HuH-7 (cell line): ENCODE results near the gene CELF2.

Experiments
- DNase-seq: peaks from one replicate; pipeline ENCODE4 v3.0.0; 2011; ENCODE audit warnings: low spot score

Gene CELF2

DNA sequence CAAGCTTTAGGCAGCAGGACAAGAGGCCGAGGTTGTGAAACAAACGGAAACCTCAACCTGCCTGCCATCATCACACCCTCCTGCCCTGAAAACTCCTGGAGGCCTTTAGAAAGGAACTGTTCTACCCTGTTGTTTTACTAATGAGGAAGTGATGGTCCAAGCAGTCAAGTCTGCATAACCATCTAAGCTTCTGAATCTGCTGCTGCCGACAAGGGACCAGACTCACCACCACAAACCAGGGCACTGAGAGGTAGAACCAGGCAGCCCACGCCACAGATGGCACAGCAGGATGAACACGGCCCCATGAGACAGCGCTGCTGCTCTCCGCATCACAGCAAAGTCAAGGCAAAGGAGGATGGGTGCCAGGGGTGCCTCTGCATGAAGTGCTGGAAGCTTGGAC lies 209.4 kb downstream of the CELF2 start:
- no peak for DNase-seq

DNA sequence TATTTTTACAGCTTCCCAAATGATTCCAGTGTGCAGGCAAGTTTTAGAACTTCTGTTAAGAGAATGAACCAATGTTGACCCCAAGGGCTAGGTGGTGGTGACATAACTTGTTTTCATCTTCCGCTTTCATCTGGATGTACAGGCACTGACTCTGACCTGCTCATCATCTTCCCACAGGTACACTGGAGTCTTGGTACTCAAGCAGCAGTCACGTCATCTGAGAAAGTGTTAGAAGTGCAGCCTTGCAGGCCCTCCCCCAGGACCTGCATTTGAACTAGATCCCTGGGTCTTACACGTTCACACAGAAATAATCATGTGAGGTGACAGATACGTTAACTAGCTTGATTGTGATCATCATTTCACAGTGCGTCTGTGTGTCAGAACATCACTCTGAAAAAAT lies 212.2 kb downstream of the CELF2 start:
- no peak for DNase-seq

DNA sequence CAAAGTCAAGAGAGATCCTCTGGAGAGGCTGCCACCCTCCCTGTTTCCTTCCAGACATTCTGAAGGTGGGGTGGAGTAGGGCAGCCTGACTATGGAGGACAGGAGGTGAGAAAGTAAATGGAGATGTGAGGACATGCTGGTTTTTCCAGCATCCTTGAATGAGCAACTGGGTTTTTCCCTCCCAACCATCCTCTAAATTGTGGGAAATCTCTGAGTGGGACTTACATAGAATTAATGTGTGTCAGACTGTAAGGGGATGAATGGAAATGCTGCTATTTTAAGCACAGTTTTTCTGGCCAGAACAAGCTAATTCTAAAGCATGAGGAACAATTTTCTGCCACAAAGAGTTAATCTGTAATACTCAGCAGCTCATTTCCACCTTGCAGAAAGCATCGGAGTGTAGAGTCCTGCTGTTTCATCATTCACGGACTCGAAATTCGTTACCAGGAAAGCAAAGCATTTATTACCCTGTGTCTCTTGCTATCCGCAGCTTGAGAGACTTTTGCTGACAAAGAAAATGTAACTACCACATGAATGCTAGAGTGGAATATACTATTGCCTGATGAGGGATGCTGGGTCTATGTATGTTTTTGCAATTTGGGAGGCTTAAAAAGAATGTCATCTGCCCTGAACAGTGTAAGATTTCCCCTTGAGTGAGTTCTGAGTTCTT lies 213.0 kb downstream of the CELF2 start:
- DNase-seq = no peak

DNA sequence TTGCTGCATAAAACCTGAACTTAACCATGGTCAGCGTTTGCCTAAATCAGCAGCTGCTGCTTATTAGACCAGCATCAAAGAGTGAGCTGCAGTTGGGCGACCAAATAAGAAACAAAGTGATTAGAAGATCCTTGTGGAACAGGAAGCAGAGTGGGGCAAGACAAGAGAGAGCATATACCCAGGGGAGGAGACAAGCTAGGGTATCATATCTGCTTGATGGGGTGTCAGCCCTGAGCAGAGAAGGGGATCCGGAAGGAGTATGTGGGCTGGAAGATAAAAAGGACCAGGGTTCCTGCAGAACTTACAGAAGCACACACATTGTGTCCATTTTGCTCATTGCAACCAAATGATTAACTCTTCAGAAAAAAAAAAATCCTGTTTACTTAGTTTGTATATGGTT lies 213.6 kb downstream of the CELF2 start:
- DNase-seq = no peak

DNA sequence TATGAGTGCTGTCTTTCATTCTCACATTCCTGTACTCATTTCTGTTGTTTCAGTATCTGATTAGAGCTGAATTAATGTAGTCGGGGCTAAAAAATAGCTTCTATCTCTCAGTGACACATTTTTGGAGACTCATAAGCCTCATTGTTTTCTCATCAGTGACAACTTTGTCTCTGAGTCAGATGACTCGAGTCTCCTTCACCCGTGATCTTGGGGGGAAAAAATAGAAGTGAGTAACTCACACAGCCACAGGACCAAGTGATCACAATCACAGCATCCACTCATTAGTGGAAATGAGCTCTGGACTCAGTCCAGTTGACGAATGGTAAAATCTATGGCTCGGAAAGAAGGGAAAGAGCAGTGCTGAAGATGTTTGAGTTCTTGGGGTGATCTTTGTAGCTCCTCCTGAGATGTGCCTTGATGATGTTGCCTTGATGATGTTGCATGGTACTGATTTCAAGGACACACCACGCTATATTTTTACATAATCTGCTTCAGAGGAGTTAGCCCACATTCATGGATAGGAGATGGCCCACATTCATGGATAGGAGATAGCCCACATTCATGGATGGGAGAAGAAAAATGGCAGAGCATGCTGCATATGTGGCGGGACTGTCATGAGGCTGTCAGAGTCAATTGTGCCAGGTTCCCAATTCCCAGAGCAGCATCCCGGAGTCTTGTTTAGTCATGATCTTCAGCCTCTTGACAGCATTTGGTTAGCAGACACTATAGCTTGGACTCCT lies 214.7 kb downstream of the CELF2 start:
- no peak for DNase-seq

DNA sequence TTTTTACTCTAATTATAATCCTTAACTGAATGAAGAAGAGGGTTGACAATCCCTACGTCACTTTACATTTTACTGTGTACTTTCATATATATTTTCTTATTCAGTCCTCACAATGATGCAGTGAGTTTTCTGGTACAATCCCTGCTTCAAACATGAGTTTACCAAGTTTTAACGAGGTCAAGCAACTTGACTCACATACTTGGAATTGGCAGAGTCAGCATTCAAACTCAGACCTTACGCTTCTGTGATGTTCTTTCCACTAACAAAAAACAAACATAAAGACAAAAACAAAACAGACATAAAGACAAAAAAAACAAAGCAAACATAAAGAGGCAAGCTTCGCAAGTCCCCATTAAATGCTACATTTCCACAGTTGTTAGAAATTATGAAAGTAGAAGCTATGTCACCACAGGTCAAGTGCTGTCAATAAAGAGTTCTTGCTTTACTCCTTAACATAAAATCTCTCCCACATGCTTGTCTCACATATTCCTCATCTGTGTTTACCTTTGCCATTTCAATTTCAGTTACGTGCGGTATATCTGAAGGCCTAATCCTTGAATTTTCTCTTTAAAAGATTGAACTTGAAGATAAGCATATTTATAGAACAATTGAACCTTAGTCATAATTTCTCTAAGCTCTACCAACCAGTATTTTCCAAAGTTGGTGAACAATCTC lies 217.3 kb downstream of the CELF2 start:
- DNase-seq = no peak

DNA sequence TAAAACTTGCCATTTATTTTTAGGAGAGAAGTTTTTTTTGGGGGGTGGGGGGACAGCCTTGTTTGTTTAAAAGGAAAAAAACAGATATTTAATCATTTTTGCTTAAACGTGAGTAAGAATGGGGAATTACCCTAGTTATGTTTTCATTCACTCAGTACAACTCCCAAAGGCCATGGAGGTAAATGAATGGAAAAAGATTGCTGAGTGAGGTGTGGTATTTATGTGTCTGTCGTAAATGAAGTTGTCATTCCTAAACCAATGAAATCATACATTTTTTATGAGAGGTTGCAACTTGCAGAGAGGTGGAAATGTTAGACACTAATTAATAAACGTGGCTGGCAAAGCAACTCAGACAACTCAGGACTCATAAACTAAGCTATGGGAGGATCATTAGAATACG lies 218.1 kb downstream of the CELF2 start:
- no peak for DNase-seq

DNA sequence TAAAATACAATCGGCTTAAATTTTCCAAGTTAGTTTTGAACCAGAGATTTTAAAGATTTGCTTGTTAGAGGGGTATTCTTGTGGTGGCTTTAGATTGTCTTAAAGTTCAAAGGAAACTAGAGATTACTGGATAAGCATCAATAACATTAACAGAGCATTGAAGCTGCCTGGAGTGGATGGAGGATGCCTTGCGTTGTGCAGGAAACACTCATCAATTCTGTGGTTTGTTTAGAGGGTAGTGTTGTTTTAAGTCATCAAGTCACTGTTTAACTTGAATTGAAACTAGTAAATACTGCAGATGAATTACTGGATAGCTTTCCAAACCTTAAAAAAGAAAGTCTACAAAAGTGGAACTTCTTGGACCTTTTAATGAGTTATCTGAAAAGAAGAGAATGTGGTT lies 218.6 kb downstream of the CELF2 start:
- DNase-seq = no peak

DNA sequence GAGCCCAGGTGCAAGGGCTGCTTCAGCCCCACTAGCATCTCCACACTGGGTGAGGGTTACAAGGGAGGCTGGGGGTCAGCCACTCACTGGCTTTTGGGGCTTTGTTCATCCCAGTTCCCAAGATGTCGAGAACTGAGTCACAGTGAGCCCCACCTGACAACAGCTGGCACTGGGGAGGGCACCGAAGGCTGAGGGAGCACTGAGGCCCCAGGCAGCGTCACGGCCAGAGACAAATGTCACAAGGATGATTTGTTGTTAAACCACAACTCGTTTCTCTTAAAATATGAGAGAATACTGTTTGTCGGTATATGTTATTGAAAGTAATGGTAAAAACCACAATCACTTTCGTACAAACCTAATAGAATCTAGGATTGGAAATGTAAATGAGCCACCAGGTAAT lies 219.9 kb downstream of the CELF2 start:
- DNase-seq = no peak

DNA sequence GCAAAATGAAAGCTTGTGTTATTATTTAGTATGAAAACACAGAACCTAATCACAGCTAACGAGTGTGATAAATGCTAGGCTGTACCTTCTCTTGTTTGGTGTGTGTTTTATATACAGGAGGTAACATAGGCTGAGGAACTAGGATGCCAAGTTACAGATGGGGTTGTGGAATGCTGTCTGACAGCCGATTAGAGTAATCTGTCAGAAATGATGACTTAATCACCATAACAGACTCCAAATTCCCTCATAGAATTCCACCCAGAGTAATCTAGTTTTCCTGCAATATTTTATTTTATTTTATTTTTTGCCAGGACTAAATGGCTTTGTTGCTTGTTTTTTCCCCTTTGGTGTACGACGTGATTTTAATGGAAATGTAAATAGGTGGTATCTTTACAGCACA lies 221.2 kb downstream of the CELF2 start:
- DNase-seq = no peak

DNA sequence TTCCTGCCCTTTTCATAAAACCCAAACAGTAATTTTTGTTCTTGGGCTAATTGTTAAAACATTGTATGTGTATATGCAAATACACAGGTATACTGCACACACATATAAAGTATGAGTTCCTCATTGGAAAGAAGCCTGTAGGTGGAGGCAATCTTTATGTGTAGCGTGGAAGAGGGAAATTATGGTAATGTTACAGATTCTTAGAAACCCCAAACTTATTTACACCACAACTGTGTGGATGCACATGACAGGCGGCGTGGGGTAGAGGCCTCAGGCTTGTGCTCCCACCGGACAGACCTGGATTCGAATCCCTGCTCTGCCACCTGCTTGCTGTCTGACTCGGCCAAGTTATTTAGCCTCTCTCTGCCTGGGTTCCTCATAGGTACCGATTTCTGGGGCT lies 223.0 kb downstream of the CELF2 start:
- DNase-seq = no peak

DNA sequence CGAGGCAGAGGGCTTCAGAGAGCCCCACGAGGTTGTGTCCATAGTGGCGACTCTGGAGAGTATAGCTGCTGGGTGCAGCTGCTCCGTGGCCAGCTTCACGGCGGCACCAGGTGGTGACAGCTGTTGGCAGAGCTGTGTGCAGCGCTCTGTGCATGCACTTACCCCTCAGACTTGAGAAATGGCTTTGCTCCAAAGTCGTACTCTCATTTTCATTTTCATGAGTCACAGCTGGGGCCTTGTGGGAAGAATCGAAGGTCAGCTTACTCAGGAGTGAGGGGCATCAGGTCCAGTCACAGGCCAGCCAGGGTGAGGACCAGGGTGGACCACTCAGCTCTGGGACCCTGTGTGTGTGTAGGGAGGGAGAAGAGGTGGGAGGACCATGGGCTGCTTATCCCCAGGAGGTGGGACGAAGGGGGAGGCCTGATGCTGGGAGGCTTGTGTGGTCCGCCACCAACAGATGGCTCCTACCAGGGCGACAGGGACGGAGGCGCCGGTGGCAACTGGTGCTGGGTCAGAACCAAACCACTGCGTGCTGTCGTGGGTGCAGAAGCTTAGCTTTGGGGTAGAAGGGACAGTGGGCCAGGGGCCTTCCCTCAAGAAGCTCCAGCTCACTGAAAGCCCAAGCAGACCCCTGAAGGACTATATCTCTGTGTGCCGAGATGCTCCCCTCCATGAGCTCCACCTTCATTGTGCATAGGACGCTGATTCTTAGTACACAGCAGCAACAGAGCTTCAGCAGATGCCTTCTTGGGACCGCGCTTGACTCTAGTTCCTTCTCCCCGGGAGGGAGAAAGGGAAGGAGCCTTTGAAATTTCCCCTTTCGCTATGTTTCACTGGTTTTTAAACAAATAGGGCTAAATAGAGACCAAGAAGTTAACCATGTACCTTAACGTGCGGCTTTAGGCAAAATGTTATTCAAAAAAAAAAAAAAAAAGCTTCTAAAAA lies 225.0 kb downstream of the CELF2 start:
- no peak for DNase-seq

DNA sequence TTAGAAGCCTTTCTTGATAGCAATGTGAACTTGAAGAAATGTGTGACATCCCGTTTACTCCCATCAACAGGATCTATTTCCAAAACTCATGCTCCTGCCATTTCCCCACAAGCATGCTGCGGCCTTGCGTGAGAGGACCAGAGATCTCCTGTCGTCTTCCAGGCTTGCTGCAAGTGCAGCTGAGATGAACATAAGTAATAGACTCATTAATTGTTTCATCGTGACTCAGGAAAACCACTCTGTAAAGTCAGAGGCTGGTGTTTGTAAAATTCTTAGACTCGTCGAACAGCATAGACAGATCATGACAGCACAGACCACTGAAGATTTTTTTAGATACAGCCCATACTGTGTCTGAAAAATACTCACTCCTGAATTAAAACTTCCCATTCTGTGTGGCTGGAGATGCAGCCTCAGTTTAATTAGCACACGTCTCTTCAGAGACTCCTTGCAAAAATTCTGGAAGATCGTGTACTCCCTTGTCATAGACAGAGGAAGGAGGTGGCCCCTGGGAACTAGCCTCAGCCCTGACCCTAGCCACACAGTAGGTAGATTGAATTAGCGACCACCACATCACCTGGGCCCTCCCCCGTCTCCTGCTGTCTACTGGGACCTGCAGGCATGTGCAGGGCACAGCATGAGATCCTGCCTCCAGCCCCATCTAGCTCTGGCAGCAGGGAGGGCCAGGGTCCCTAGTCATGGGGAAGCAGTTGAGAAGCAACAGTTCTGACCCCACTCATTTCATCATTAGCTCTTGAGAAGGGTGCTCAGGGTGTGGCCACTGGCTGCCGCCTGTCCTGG lies 226.0 kb downstream of the CELF2 start:
- no peak for DNase-seq

DNA sequence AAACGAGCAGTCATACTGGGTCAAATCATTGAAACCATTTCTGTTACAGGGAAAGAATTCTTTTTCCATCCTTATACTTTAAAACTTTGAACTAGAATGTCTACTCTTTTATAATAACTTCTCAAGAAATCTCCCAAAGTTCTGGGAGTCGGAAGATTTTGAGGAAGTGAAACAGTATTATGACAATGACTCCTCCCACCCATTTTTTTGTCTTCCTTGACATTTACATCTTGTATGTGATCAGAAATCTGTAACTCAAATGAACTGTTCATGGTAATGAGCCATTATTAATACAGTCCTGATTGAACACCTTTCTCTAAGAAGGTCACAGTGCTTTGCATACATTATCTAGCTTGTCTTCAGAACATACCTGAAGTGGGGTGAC lies 227.4 kb downstream of the CELF2 start:
- no peak for DNase-seq

DNA sequence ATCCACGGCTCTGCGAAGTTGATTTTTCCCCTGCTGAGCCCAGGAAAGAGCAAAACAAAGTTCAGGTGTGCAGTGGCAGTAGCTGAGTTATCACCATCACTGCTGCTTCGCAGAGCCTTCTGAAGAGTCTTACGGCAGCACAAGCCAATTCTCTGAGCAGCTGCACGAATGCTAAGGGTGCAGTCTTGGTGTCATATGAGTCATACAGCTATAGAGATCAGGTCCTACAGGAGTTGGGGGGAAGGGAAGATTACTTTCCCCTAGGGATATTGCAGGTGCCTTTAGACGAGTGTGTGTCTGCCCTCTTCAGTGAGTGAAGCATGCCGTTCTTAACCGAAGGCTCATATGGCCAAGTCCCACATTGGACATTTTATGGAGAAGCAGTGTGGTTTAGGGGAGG lies 227.8 kb downstream of the CELF2 start:
- DNase-seq = no peak

DNA sequence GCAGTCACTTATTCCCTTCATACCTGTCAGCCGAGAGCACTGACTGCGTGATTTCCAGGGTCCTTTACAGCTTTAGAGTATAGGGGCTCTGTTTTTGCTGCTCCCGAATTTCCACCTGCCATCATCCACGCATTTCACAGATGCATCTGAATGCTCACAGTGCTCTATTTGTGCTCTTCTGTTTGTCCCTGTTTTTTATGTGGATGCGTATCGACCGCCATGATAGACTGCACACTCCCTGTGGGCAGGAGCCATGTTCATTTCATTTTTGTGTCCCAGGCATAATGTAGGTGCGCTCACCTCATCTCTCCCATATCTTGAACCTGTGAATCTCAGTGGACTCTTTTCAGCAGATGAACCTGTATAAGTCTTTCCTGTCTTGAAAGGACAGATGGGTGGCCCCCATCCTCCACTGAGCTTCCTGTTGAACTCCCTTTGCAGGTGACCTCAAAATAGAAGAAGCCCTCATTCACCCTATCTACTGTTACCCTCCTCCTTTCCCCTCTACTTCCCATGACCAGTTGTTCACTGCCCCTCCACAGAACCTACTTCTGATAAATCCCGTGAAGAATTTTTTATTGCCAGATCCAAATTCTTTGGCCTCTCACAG lies 228.4 kb downstream of the CELF2 start:
- no peak for DNase-seq

DNA sequence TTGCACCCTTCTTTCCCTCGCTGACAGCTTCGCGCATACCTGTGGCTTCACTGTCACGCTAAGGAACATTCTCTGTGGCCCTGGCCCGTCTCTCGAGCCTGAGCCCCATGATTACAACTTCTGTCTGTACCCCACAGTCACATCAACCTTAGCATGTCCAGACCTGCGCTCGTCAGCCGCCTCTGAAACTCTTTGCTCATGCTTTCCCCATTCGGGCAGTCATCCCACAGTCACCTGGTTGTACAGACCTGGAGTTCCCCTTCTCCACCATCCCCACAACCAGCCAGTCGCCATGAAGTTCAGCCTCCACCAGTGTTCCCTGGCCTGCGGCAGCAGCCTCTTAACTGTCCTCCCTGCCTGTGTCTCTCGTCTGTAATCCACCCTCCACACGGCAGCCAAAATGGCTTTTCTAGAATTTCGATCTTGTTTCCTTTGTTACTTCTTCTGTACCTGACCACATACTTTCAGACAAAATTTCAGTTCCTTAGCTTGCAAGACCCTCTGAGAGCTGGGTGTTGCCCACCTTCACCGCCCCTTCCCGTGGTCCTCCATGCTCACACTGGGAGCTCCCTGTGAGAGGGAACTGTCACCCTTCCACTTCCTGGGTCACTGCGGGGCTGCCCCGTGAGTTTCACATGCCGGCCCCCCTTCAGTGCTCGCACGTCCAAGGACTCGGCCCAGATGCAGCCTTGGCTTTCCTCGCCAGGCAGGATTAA lies 229.2 kb downstream of the CELF2 start:
- DNase-seq = no peak

DNA sequence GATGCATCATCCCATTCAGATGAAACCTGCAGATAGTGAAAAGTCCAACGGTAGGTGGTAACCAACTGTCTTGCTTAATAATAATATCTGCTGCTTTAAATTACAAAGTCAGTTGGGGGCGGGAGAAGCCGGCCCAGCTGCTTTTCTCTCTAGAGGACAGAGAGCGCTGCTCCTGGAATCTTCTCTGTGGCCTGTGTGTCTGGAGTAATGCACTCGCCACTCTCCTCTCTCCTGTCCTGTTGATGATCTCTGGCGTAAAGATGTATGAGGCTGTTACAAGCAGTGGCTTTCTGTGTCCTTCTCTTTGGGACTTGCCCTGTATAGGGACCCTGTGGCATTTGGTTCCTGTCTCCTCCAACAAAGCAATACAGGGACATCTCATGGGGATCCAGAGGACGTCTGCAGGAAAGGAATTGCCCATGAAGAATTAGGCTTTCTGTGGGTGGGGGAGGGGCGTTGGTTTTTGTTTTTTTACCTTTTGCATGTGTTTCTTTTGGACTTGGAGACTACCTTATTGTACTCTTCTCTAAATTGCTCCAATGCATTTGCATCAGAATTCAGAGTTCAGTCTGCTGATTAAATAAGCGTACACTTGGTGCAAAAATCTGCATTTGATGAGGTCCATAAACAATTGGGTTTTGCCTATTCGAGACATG lies 231.6 kb downstream of the CELF2 start:
- no peak for DNase-seq

DNA sequence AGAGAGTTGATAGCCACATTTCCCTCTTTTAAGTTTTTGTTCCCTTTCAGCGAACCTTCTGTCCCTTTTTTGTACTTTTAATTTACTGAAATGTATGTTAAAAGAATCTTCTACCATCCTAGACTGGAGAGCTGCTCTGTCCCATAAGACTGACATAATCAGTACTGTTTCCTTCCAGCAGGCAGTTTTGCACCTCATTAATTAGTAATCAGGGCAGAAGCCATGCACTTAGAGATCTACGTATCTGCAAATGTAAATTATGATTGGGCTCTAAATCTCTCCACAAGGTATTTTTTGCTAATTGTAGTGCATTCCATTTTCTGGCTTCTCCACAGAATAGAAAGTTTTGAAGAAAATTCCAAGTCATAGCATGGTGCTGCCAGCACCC lies 232.1 kb downstream of the CELF2 start:
- no peak for DNase-seq

DNA sequence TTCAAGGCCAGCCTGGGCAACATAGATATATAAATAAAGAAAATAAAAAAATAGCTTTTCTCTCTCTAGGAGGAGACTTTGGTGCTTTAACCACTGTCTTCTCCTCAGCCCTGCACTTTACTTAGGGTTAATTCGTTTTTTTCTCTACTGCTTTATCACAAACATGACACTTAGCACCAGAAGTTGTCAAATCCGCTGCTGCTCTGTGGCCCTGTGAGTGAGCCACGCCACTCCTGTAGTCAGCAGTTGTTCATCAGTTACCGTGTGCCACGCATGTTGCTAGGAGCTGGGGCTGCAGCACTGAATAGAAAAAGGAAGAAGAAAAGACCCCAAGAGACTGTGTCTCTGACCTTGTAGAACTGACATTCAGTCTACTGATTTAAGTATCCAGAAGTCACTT lies 232.6 kb downstream of the CELF2 start:
- DNase-seq = no peak
